ENCODE results near the gene DLG2.

GRCh38 chr11:85651118-85651517, 24.0 kb upstream of the DLG2 start:
- no peak for TF ChIP-seq GABPA (IDR thresholded peaks at IDR 0.05 in 1 of 2, conservative IDR thresholded peaks at IDR 0.05 in 1 of 2)
- TF ChIP-seq TAF1 (conservative IDR thresholded peaks at IDR 0.05), result no peak
- TF ChIP-seq, protein P1, sequence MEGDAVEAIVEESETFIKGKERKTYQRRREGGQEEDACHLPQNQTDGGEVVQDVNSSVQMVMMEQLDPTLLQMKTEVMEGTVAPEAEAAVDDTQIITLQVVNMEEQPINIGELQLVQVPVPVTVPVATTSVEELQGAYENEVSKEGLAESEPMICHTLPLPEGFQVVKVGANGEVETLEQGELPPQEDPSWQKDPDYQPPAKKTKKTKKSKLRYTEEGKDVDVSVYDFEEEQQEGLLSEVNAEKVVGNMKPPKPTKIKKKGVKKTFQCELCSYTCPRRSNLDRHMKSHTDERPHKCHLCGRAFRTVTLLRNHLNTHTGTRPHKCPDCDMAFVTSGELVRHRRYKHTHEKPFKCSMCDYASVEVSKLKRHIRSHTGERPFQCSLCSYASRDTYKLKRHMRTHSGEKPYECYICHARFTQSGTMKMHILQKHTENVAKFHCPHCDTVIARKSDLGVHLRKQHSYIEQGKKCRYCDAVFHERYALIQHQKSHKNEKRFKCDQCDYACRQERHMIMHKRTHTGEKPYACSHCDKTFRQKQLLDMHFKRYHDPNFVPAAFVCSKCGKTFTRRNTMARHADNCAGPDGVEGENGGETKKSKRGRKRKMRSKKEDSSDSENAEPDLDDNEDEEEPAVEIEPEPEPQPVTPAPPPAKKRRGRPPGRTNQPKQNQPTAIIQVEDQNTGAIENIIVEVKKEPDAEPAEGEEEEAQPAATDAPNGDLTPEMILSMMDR (IDR thresholded peaks at IDR 0.05; ENCODE audit: low read depth, low read length, missing input control), result no peak
- TF ChIP-seq JUND (IDR thresholded peaks at IDR 0.05), result no peak
- TF ChIP-seq ATF3 (IDR thresholded peaks at IDR 0.05), result no peak
